ENCODE measurements around the gene WDR1. TPM values are rescaled to one million over a fixed set of nuclear protein-coding genes. Genes with fewer than 3 reads are reported as not detected.

Gene WDR1
- total RNA-seq, 1 donor from 2014 or later = 370 TPM

- Histone ChIP-seq H3K4me3 (ENCODE audit: low read depth, low read length) (no peak overlapping the region), H3K27me3 (ENCODE audit: control insufficient read depth, insufficient read depth, low read length) (no peaks in the 10 kb centered on the region), H3K36me3 (ENCODE audit: control insufficient read depth, insufficient read depth, low read length) (peaks cover 2% of the 10 kb centered on the region)
- no peak for DNase-seq (ENCODE audit: low read depth)
- TF ChIP-seq CTCF (IDR thresholded peaks at IDR 0.05; ENCODE audit: insufficient read depth, low read length, poor library complexity, severe bottlenecking) = no peak
Measured at GRCh38 chr4:10114607-10115006, 2.0 kb downstream of the WDR1 start.

DNA sequence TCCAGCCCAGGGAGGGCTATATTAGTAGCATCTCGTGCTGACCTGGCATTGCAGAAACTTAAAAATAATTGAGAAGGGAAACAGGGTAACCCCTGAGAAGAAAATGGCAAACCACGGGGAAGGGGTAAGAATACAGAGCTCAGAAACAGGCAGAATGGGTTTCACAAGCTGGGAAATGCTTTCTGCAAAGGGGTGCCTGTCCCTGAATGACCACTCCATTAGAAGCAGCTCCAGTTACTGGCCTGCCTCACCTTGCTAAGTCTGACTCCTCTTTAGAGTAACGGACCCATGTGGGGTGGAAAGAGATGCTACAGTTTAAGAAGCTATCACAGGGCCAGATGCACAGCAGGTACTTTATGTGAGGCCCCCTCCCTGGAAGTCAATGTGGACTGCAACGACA lies 2.5 kb downstream of the WDR1 start:
- no peaks in the 10 kb centered on the region for H3K27me3 ChIP-seq (ENCODE audit: control insufficient read depth, insufficient read depth, low read length)
- no peak overlapping the region for H3K4me3 ChIP-seq (ENCODE audit: low read depth, low read length)
- no peak for DNase-seq (ENCODE audit: low read depth)
- TF ChIP-seq CTCF (IDR thresholded peaks at IDR 0.05; ENCODE audit: insufficient read depth, low read length, poor library complexity, severe bottlenecking) = no peak
- peaks cover 2% of the 10 kb centered on the region for H3K36me3 ChIP-seq (ENCODE audit: control insufficient read depth, insufficient read depth, low read length)

- no peak for DNase-seq (ENCODE audit: low read depth)
- Histone ChIP-seq H3K4me3 (ENCODE audit: low read depth, low read length) (no peak overlapping the region), H3K27me3 (ENCODE audit: control insufficient read depth, insufficient read depth, low read length) (no peaks in the 10 kb centered on the region), H3K36me3 (ENCODE audit: control insufficient read depth, insufficient read depth, low read length) (peaks cover 2% of the 10 kb centered on the region)
- no peak for TF ChIP-seq CTCF (IDR thresholded peaks at IDR 0.05; ENCODE audit: insufficient read depth, low read length, poor library complexity, severe bottlenecking)
Measured at GRCh38 chr4:10113362-10114047, 3.1 kb downstream of the WDR1 start.

DNA sequence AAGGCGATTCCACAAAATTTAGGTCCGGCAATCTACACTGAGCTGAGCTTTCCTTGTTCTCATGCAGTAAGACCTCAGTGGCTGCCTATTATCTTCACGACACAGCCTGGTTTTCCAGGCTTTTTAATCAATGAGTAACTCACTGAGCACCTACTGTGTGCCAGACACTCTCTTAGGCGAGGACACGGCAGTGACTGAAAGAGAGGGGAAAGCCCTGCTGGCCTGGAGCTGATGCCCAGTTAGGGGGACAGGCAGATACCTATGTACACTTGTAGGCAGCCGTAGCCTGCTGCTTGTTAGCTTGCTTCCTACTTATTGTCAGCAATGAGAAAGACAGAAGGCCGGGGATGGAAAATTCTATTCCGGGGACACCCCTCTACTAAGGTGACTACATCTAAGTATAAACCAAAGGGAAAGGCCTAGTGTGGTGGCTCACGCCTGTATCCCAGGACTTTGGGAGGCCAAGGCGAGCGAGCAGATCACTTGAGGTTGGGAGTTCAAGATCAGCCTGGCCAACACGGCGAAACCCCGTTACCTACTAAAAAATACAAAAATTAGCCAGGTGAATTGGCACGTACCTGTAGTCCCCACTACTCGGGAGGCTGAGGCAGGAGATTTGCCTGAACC lies 3.8 kb downstream of the WDR1 start:
- peaks cover 2% of the 10 kb centered on the region for H3K36me3 ChIP-seq (ENCODE audit: control insufficient read depth, insufficient read depth, low read length)
- no peak for DNase-seq (ENCODE audit: low read depth)
- H3K27me3 ChIP-seq (ENCODE audit: control insufficient read depth, insufficient read depth, low read length) = no peaks in the 10 kb centered on the region
- TF ChIP-seq CTCF (IDR thresholded peaks at IDR 0.05; ENCODE audit: insufficient read depth, low read length, poor library complexity, severe bottlenecking) = no peak
- no peak overlapping the region for H3K4me3 ChIP-seq (ENCODE audit: low read depth, low read length)

DNA sequence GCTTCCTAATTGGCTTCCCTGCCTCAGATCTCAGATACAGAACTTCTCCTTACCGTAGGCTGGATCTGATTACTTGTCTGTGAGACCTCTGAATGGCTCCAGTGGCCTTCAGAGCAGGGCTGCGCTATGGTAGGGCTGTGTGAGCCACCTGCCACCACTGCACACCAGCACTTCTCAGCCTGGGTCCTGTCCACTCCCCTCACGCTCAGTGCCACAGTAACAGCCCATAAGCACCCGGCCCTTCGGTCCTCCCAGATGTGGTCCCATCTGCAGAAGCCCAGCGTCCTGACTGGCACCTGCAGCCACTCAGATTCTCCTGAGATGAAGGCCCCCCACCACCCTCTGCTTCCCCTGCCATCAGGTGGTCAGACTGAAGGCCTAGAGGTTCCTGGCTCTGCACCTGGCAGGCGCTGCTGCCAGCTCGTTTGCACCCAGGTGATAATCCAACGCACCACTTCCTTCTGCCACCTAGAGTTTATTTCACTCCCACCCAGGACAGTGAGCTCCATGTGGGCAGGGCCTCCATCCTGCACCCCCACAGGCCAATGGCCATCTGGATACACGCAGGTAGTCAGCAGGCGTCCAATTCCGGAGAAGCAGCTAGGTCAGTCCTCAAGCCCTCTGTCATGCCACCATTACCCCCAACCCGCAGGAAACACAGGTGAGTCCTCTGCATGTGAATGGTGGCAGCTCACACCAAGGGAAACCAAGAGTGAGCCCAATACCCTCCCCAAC lies 5.4 kb downstream of the WDR1 start:
- DNase-seq (ENCODE audit: low read depth) = no peak
- TF ChIP-seq CTCF (IDR thresholded peaks at IDR 0.05; ENCODE audit: insufficient read depth, low read length, poor library complexity, severe bottlenecking) = no peak
- H3K36me3 ChIP-seq (ENCODE audit: control insufficient read depth, insufficient read depth, low read length) = peaks cover 2% of the 10 kb centered on the region

More for the DNA sequence above, 5.4 kb downstream of the WDR1 start:
- Histone ChIP-seq H3K4me3 (ENCODE audit: low read depth, low read length) (no peak overlapping the region), H3K27me3 (ENCODE audit: control insufficient read depth, insufficient read depth, low read length) (no peaks in the 10 kb centered on the region)

Data from kidney epithelial cell (primary cell).